ENCODE results near the gene SERTAD1. TPM values are rescaled to one million over a fixed set of nuclear protein-coding genes. Genes with fewer than 3 reads are reported as not detected.
A peak's percentile ranks its signal among the peaks of the same experiment; 100 is the strongest.

The SERTAD1 gene
- total RNA-seq, 1 experiment from 2014 or later: 8.6 TPM

DNA sequence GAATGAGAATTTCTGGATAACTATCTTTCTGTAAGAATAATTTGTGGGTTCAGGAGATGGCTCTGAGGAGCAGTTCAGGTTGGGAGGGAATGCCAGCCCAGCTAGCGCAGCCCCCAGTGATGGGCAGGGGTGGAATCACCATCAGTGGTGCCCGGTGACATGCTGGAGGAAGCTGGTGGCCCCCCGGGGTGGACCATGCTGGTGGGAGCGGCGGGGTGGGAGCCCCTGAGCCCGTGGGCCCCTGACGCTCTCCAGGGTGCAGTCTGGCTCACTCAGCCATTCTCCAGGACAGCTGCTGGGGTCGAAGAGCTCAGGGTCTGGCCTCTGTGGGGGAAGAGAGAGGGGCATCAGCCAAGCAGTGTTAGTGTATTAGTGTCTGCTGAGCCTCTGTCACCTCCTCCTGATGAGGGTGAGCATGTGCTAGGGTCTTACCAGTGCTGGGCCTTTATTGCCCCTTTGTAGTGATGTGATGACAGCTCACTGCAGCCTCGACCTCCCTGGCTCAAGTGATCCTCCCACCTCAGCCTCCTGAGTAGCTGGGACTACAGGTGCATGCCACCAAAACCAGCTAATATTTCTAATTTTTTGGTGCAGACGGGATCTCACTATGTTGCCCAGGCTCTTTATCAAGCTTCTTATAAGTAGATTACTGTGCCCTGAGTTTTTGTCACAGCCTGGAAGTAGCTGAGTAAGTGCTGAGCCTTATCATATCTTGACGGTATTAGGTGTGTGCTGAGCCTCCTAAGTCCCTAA lies 46.2 kb downstream of the SERTAD1 start:
- H3K36me3 ChIP-seq (ENCODE audit: control insufficient read depth, insufficient read depth, low read length): no peaks in the 10 kb centered on the region
- H3K27me3 ChIP-seq (replicated peaks; ENCODE audit: control insufficient read depth, insufficient read depth, low read length): no peaks in the 10 kb centered on the region
- BruUV-seq (replicated peaks): no TSS peak
- H3K4me1 ChIP-seq: no peaks in the 10 kb centered on the region
- CTCF ChIA-PET: no interaction called here
- no peak overlapping the region for H3K4me3 ChIP-seq (ENCODE audit: low read depth, low read length)
- no peak overlapping the region for H3K27ac Mint-ChIP-seq (ENCODE audit: unreplicated experiment)
- no peaks in the 10 kb centered on the region for H3K9me3 ChIP-seq
- intact Hi-C loops (cut with micrococcal nuclease; ENCODE audit: unreplicated experiment): no loop called here
- no peak for DNase-seq
- no peaks in the 10 kb centered on the region for H3K27me3 Mint-ChIP-seq (ENCODE audit: insufficient read depth, unreplicated experiment)
- no peaks in the 10 kb centered on the region for H3K36me3 Mint-ChIP-seq (ENCODE audit: insufficient read depth, unreplicated experiment)
- no peak for TF ChIP-seq CTCF (IDR thresholded peaks at IDR 0.05; ENCODE audit: insufficient read depth in 1 of 2, low read depth in 1 of 2, low read length in 1 of 2, severe bottlenecking in 1 of 2, unreplicated experiment in 1 of 2)
- POLR2A ChIA-PET: no interaction called here
- H3K9me3 Mint-ChIP-seq (ENCODE audit: unreplicated experiment): no peaks in the 10 kb centered on the region
- H3K4me3 Mint-ChIP-seq (ENCODE audit: unreplicated experiment): no peak overlapping the region
- no peaks in the 10 kb centered on the region for H3K4me1 Mint-ChIP-seq (ENCODE audit: low read depth, unreplicated experiment)

GRCh38 chr19:40378509-40378908 lies 47.3 kb downstream of the SERTAD1 start:
- BruUV-seq (replicated peaks): no TSS peak
- Mint-ChIP-seq H3K36me3 (ENCODE audit: insufficient read depth, unreplicated experiment) (no peaks in the 10 kb centered on the region), H3K27ac (ENCODE audit: unreplicated experiment) (no peak overlapping the region), H3K4me3 (ENCODE audit: unreplicated experiment) (no peak overlapping the region), H3K27me3 (ENCODE audit: insufficient read depth, unreplicated experiment) (no peaks in the 10 kb centered on the region), H3K4me1 (ENCODE audit: low read depth, unreplicated experiment) (no peaks in the 10 kb centered on the region), H3K9me3 (ENCODE audit: unreplicated experiment) (no peaks in the 10 kb centered on the region)
- Histone ChIP-seq H3K9me3 (no peaks in the 10 kb centered on the region), H3K4me1 (no peaks in the 10 kb centered on the region), H3K36me3 (ENCODE audit: control insufficient read depth, insufficient read depth, low read length) (no peaks in the 10 kb centered on the region), H3K4me3 (ENCODE audit: low read depth, low read length) (no peak overlapping the region), H3K27me3 (replicated peaks; ENCODE audit: control insufficient read depth, insufficient read depth, low read length) (no peaks in the 10 kb centered on the region)
- no peak for DNase-seq
- ChIA-PET CTCF (no interaction called here), POLR2A (no interaction called here)
- intact Hi-C loops (cut with micrococcal nuclease; ENCODE audit: unreplicated experiment): no loop called here
- no peak for TF ChIP-seq CTCF (IDR thresholded peaks at IDR 0.05; ENCODE audit: insufficient read depth in 1 of 2, low read depth in 1 of 2, low read length in 1 of 2, severe bottlenecking in 1 of 2, unreplicated experiment in 1 of 2)

DNA sequence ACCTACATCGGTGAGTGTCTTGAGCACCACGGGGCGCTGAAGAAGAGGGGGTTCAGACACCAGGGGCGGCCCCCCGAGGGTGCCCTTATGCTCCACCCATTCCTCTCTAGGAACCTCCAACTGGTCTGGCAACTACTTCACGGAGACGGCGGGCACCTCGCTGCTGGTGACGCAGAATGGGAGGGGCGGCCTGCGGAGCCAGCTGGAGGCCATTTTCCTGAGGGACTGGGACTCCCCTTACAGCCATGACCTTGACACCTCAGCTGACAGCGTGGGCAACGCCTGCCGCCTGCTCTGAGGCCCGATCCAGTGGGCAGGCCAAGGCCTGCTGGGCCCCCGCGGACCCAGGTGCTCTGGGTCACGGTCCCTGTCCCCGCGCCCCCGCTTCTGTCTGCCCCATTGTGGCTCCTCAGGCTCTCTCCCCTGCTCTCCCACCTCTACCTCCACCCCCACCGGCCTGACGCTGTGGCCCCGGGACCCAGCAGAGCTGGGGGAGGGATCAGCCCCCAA lies 47.9 kb downstream of the SERTAD1 start:
- POLR2A ChIA-PET: no interaction called here

More for the DNA sequence above, 47.9 kb downstream of the SERTAD1 start:
- CTCF ChIA-PET: no interaction called here
- H3K36me3 Mint-ChIP-seq (ENCODE audit: insufficient read depth, unreplicated experiment): no peaks in the 10 kb centered on the region
- no peak overlapping the region for H3K27ac Mint-ChIP-seq (ENCODE audit: unreplicated experiment)
- Histone ChIP-seq H3K4me3 (ENCODE audit: low read depth, low read length) (no peak overlapping the region), H3K9me3 (no peaks in the 10 kb centered on the region), H3K4me1 (no peaks in the 10 kb centered on the region), H3K36me3 (ENCODE audit: control insufficient read depth, insufficient read depth, low read length) (no peaks in the 10 kb centered on the region), H3K27me3 (replicated peaks; ENCODE audit: control insufficient read depth, insufficient read depth, low read length) (no peaks in the 10 kb centered on the region)
- no peak for DNase-seq
- H3K27me3 Mint-ChIP-seq (ENCODE audit: insufficient read depth, unreplicated experiment): no peaks in the 10 kb centered on the region
- intact Hi-C loops (cut with micrococcal nuclease; ENCODE audit: unreplicated experiment): no loop called here
- no peak overlapping the region for H3K4me3 Mint-ChIP-seq (ENCODE audit: unreplicated experiment)
- no peaks in the 10 kb centered on the region for H3K4me1 Mint-ChIP-seq (ENCODE audit: low read depth, unreplicated experiment)
- BruUV-seq (replicated peaks): TSS peak; percentile 59
- H3K9me3 Mint-ChIP-seq (ENCODE audit: unreplicated experiment): no peaks in the 10 kb centered on the region
- no peak for TF ChIP-seq CTCF (IDR thresholded peaks at IDR 0.05; ENCODE audit: insufficient read depth in 1 of 2, low read depth in 1 of 2, low read length in 1 of 2, severe bottlenecking in 1 of 2, unreplicated experiment in 1 of 2)

Data from Caco-2 (cell line).